Osteocyte (in vitro differentiated cells): ENCODE measurements around the gene GABRG3. TPM values are rescaled to one million over a fixed set of nuclear protein-coding genes. Genes with fewer than 3 reads are reported as not detected.

Source experiments
- DNase-seq: peaks from one replicate; pipeline ENCODE4 v3.0.0; 2021; ENCODE audit warnings: mixed read lengths; ENCODE audit not compliant: unreplicated experiment; ENCODE audit errors: extremely low spot score
- H3K27ac Mint-ChIP-seq: one replicate; pipeline ENCODE4 v1.8.0; 2021; ENCODE audit warnings: mild to moderate bottlenecking, mixed read lengths; ENCODE audit not compliant: unreplicated experiment
- H3K27me3 Mint-ChIP-seq: one replicate; pipeline ENCODE4 v1.8.0; 2021; ENCODE audit warnings: mixed read lengths; ENCODE audit not compliant: unreplicated experiment
- H3K36me3 Mint-ChIP-seq: one replicate; pipeline ENCODE4 v1.8.0; 2021; ENCODE audit warnings: mixed read lengths; ENCODE audit not compliant: unreplicated experiment
- H3K4me1 Mint-ChIP-seq: one replicate; pipeline ENCODE4 v1.8.0; 2021; ENCODE audit warnings: mixed read lengths; ENCODE audit not compliant: unreplicated experiment
- H3K4me3 Mint-ChIP-seq: one replicate; pipeline ENCODE4 v1.8.0; 2021; ENCODE audit warnings: mild to moderate bottlenecking, moderate library complexity, mixed read lengths; ENCODE audit not compliant: unreplicated experiment
- H3K9me3 Mint-ChIP-seq: one replicate; pipeline ENCODE4 v1.8.0; 2021; ENCODE audit warnings: mixed read lengths; ENCODE audit not compliant: unreplicated experiment
- total RNA-seq: library from RNA; stranded (reverse); gene quantifications from 2 replicates; pipeline ENCODE4 v1.2.1, GENCODE V29; 2021
- TF ChIP-seq, protein P1 (sequence below): fragments of 200-600 bp; sonication (generic); IDR thresholded peaks from 2 replicates; pipeline ENCODE4 v1.5.0; 2021; ENCODE audit warnings: antibody characterized with exemption, mild to moderate bottlenecking, moderate library complexity

The GABRG3 gene
- total RNA-seq, 1 donor from 2014 or later, result 0.19 TPM

DNA sequence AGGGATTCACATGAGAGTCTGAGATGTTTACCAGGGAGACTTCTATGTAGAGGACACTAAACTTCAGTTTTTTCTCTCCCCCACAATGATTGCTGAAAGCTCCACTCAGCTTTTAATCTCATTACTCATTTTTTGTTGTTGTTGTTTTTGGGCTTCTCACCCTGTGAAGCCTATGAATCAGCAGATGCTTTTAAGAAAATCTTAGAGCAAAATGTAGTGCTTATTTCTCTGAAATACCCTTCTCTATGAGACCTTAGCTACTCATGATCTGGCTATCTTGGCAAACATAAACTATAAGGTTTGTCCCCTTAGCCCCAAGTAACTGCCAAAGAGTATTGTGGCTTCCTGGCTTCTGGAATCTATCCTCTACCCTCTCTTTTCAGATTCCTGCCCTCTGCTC lies 590.8 kb downstream of the GABRG3 start:
- no peak for DNase-seq
- Mint-ChIP-seq H3K4me1 (peaks cover 6% of the 10 kb centered on the region), H3K9me3 (peaks cover 36% of the 10 kb centered on the region), H3K36me3 (no peaks in the 10 kb centered on the region), H3K4me3 (no peak overlapping the region), H3K27me3 (no peaks in the 10 kb centered on the region), H3K27ac (no peak overlapping the region)
- TF ChIP-seq, protein P1, sequence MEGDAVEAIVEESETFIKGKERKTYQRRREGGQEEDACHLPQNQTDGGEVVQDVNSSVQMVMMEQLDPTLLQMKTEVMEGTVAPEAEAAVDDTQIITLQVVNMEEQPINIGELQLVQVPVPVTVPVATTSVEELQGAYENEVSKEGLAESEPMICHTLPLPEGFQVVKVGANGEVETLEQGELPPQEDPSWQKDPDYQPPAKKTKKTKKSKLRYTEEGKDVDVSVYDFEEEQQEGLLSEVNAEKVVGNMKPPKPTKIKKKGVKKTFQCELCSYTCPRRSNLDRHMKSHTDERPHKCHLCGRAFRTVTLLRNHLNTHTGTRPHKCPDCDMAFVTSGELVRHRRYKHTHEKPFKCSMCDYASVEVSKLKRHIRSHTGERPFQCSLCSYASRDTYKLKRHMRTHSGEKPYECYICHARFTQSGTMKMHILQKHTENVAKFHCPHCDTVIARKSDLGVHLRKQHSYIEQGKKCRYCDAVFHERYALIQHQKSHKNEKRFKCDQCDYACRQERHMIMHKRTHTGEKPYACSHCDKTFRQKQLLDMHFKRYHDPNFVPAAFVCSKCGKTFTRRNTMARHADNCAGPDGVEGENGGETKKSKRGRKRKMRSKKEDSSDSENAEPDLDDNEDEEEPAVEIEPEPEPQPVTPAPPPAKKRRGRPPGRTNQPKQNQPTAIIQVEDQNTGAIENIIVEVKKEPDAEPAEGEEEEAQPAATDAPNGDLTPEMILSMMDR, result no peak

GRCh38 chr15:27563765-27564370 lies 592.9 kb downstream of the GABRG3 start:
- Mint-ChIP-seq H3K36me3 (no peaks in the 10 kb centered on the region), H3K9me3 (peaks cover 33% of the 10 kb centered on the region), H3K4me3 (no peak overlapping the region), H3K4me1 (peaks cover 6% of the 10 kb centered on the region), H3K27me3 (no peaks in the 10 kb centered on the region), H3K27ac (no peak overlapping the region)
- TF ChIP-seq, protein P1, result no peak
- DNase-seq, result no peak

DNA sequence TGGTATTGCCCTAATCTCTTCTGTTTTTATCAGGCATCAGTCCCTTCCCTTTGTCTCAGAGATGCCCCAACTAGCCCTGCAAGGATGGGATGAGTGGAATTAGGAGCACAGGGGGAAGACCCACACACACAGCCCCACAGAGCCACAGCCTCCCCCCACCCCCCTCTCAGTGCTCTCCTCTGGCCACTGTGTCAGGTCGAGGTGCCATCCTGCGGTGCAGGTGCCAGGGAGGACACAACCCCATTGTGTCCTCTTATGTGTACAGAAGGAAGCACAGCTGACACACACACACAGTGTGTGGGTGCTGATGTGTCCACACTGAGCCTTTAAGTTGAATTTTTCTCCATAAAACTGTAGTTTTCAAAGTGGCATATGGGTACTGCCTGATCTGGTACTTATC lies 593.7 kb downstream of the GABRG3 start:
- H3K9me3 Mint-ChIP-seq, result peaks cover 25% of the 10 kb centered on the region
- DNase-seq, result no peak
- peaks cover 2% of the 10 kb centered on the region for H3K27me3 Mint-ChIP-seq
- TF ChIP-seq, protein P1, result no peak
- H3K4me3 Mint-ChIP-seq, result no peak overlapping the region
- H3K27ac Mint-ChIP-seq, result no peak overlapping the region
- H3K36me3 Mint-ChIP-seq, result no peaks in the 10 kb centered on the region
- H3K4me1 Mint-ChIP-seq, result peaks cover 6% of the 10 kb centered on the region

DNA sequence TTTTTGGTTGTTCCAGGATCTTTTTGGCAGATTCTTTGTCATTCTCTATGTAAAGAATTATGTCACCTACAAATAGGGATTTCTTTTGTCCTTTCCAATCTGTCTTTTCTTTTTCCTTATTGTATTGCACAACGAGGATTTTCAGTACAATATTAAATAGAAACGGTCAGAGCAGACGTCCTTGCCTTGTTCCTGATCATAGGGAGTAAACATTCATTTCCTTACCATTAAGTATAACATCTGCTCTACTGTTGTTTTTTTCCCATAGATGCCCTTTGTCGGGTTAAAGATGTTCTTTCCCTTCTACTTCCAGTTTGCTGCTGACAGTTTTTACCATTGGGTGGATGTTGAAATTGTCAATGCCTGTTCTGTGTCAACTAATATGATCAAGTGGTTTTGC lies 599.8 kb downstream of the GABRG3 start:
- Mint-ChIP-seq H3K27ac (no peak overlapping the region), H3K36me3 (no peaks in the 10 kb centered on the region), H3K4me3 (no peak overlapping the region), H3K9me3 (no peaks in the 10 kb centered on the region), H3K27me3 (peaks cover 2% of the 10 kb centered on the region), H3K4me1 (peaks cover 7% of the 10 kb centered on the region)
- TF ChIP-seq, protein P1, result no peak
- no peak for DNase-seq

- DNase-seq, result no peak
- peaks cover 5% of the 10 kb centered on the region for H3K4me1 Mint-ChIP-seq
- H3K4me3 Mint-ChIP-seq, result no peak overlapping the region
- no peaks in the 10 kb centered on the region for H3K36me3 Mint-ChIP-seq
- peaks cover 2% of the 10 kb centered on the region for H3K27me3 Mint-ChIP-seq
- TF ChIP-seq, protein P1, result no peak
- no peak overlapping the region for H3K27ac Mint-ChIP-seq
- no peaks in the 10 kb centered on the region for H3K9me3 Mint-ChIP-seq
These were observed 603.0 kb downstream of the GABRG3 start for GRCh38 chr15:27573805-27574485.
